Stimulated activated CD8-positive, alpha-beta memory T cell treated with anti-CD3 and anti-CD28 coated beads, Interleukin-4, amount 100 ng/mL, for 48 hours (primary cell): ENCODE measurements around the gene KLHDC7B.
A peak's percentile ranks its signal among the peaks of the same experiment; 100 is the strongest.

ENCODE experiments used
- DNase-seq: peaks from one replicate; pipeline ENCODE4 v3.0.0-alpha.2; 2020

KLHDC7B gene

DNA sequence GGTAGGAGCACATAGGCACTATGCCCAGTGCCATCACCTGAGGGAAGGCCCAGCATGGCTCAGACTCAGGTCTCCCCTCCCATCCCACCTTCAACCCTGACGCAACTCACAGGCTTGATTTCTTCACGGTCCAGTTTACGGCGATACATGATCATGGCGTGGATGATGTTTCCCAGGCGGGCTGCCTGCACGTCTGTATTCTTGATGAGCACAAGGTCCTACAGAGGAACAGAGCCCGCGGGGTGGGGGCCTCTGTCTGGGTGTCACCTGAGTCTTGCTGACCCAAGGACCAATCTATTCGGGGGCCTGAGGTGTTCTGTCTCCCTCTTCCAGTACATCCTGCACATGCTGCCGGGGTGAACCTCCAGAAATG, 28.7 kb downstream of the KLHDC7B start:
- no peak for DNase-seq

DNA sequence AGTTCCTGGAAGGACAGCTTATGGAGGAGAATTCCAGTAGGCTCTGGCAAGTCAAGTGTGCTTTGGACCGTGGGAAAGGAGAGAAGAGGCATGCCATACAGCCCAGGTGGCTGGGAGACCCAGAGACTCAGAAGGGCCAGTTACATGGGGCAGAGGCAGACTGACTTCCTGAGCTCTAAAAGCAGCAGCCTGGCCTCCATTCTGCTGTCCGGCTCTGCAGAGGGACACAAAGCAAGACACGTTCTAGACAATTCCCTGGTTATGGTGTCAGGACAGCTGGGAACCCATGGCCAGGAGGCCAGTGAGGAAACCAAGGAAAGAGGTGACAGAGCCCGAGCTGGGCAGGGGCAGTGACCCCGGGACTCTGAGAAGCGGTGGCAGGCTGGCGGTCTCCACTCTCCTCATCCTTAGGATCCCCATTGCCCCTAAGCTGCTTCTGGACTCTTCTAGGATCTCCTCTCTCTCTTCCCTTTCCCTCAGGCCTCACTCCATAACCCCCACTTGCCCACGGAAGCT, 29.8 kb downstream of the KLHDC7B start:
- no peak for DNase-seq

DNA sequence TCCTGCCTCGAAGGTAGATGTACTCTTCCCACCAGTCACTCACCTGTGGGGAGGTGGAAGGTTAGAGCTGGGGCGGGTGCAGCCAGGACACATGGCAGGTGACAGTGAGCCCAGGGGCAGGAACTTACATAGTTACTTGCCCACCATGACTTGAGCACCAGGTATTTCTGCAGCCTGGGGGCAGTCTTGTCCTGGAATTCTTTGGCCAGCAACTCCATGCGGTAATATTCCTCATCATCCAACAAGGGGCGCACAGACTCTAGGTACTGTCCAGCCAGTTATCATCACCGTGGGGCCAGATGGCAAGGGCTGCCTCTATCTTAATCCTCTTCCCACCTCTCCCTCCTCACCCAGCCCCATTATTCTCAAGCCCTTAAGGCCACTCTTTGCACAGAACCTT, 30.4 kb downstream of the KLHDC7B start:
- no peak for DNase-seq

DNA sequence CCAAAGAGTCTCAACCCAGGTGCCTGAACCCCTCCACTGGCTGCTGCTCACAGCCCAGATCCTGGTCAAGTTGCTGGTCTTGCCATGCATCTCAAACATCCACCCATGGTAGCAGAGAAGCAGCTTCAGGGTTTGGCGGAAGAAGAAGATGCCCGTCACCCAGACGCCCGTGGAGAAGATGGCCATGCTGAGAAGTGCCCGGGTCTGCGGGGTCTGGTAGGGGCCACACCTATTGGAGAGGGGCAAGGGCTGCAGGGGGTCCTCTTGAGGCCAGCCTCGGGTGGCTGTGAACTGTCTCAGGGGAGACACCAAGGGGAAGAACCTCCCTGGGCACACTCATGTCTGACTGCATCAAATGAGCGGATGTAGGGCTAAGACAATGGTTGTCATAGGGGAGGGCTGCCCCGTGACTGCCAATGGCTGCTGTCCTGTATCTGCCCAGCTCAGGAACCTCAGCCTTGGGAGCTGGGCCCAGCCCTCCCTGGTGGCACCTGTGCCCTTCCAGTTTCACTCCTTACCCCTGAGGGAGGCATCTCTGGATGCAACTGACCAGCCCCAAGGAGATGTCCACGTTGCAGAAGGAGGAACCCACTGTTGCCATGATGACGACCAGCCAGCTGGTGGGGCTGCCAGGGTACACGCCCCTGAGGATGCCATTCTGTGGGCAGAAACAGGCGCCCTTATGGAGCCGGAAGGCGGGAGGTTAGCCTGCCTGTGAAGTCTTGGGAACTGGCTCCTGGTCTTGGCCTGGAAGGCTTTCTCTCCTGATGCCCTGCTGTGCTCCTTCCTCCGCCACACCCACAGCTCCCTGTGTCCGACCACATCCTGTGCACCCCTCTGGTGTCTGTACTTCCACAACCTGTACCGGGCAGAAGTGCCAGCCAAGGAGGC, 31.4 kb downstream of the KLHDC7B start:
- DNase-seq, result no peak

DNA sequence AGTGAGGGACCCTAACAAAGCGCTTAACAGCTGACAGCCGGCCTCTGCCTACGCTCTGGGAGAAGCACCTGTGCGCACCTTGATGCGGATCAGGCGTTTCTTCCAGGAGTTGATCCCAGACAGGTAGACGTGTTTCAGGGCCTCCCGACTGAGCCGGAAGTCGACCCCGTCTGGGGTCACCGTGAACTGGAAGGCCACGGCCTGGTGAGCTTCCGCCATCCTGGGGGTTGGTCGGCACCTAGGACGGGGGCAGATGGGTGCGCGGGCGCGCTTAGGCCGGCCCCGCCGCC, 31.9 kb downstream of the KLHDC7B start:
- no peak for DNase-seq

DNA sequence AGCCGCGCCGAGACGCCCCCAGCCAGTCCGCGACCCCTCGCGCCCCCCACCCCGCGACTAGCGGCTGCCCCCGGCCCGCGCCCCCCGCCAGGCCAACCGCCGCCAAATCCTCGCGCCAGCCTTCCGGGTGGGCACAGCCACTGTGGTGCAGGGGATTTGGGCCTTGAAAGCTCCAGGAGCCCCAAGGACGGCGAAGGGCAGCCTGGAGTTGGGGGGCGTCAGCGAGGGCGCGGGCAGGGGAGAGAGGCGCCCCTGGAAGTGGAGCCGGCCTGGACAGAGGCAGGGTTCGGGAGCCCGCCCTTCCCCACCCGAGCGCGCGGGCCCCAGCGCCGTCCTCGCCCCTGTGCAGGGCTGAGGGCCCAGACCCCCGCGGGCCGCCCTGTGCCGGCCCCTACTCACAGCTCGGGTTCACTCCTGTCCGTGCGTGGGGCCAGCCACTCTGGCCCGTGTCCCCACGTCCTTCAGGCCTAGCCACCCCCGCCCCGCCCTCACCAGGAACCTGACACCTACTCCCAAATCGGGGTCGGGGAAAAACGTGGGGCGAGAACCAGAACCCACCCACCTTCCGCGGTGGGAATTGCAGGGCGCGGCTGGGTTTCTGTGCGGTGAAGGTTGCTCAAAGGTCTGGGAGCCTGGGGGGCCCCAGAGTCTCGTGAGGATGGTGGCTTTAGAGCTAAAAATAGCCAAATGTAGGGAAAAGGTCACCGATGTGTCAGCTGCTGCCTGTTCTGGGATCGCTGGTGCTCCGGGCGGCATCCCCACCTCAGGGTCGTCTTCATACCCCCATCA, 32.5 kb downstream of the KLHDC7B start, which contains the start of gene CPT1B:
TSS of gene CPT1B (minus strand) at position 441 of the 789 bp plus-strand sequence. CDS start 512 bp downstream, outside the sequence.
- DNase-seq, result no peak

DNA sequence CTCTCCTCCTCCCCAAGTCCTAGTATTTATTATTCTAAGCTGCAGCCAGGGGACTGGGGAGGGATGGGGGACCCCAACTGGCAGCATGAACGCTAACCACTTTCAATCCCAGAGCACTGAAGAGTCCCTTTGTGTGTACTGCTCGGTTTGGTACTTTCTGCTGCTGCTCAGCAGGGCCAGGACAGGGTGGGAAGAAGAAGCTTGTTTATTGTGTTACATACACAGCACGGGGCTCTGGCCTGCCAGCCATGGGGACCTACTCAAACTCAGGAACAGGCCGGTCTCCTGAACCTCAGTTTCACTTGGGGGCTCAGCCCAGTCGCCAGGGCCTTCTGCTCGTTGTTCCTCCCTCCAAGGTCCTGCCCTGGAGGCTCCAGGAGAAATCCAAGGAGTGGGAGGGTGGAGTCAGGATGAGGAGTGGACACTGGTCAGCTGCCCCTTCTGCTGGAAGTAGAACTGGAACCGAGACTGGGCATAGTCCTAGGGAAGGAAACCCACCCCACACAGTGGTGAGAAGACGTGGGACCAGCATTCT, 33.1 kb downstream of the KLHDC7B start:
- DNase-seq, result no peak

DNA sequence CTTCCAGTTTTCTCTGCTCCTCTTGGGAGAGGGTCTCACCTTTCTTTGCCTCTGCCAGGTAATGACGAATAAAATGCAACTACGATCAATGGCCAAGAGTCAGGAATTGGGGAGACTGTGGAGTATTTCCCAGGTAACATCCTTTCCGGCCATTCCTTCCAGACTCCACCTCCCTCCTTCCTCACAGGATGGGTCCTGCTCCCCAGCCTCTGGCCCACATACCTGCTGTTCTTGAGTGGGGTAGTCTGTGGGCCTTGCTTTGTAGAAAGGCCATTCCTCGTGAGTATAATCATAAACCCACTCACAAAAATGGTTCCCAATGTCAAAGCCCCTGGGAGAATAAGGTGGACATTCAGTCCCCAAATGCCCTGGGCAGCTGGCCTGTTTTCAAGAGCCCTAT, 34.1 kb downstream of the KLHDC7B start:
- no peak for DNase-seq

DNA sequence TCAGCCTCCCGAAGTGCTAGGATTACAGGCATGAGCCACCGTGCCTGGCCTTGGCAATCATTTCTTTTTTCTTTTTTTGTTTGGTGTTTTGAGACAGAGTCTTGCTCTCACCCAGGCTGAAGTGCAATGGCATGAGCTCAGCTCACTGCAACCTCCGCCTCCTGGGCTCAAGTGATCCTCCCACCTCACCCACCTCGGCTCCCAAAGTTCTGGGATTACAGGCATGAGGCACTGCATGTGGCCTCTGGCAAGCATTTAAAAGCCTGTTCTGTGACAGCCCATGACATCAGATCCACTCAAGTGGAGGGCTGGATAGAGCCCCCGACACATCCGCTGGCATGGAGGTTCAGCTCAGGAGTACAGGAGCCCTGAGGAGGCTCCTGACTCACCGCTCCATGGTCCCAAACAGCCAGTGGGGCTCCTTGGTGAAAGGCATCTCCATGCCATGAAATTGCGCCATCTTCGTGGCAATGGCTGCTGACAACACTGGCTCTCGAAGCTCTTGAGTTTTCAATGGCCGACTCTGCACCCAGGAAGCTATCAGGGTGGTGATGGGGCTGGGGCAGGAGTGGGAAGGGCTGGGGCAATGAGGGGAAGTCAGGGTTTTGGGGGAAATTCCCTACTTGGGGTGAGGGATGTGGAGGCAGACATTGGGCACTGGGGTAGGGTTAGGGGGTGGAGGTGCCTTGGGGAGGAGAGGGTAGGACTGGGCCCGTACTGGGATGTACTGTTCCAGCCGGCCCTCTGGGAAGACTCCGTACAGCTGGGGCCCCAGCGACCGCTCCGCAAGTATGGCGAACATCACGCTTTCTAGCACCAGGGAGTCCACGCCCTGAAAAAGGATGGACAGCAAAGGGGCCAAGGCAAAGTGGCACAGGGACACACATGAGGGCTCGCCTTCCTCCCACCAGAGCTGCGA, 35.6 kb downstream of the KLHDC7B start:
- DNase-seq, result no peak

DNA sequence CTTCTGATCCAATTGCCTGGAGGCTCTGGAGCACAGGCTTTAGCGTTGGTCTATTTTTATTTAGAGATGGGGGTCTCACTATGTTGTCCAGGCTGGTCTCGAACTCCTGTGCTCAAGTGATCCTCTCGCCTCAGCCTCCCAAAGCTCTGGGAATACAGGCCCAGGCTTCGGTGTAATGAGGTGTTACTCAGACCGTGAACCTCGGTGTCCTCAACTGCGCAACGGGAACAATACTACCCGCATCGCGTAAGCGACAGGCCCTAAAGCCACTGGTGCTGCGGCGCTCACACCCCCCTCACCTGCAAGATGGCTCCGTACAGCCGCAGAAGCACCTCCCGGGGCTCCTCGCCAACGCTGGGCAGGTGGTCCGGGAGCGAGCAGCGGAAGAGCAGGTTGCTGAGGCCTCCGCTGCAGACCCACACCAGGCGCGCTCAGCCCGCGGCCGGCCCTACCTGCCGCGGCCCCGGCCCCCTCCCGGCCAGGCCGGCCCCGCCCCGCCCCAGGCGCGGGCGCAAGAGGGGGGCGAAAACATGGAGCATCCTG, 36.3 kb downstream of the KLHDC7B start:
- DNase-seq, result peak; percentile 58

DNA sequence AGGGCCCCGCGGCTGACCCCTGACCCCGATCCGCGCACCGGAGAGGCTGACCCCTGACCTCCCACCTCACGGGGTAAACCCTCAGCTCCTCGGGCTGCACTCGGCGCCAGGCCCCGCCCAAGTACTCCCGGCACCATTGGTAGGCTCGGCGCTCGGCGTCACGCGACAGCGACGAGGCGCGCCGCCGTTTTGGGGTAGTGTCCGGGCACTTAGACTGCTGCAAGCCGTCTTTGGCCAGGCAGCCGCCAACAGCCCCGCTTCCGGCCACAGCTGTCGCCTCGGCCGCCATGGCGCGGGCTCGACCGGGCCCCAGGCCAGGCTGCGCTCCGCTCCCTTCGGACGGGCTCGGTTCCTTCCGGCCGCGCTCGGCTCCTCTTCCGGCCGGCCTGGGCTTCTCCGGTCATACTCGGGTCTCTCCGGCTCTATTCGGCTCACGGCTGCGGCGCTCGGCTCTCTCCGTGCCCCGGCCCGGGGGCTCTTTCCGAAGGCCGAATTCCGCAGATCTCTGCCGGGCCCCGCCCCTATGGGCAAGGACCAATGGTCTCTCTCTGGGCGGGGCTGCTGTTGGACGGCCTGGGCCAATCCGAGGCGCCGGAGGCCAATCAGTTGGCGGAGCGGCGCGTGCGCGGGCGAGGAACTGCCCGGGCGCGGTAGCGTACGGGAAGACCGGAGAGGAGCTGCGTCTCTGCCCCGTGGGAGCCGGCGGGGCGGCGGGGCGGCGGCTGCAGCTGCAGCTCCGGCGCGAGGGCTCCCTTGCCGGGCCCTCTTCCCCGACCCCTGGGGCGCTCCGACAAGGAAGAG, 37.0 kb downstream of the KLHDC7B start, which contains the start of gene CHKB:
TSS of gene CHKB (minus strand) at position 357 of the 801 bp plus-strand sequence. CDS start at position 289, 68 bp downstream.
- DNase-seq, result peak; percentile 98

DNA sequence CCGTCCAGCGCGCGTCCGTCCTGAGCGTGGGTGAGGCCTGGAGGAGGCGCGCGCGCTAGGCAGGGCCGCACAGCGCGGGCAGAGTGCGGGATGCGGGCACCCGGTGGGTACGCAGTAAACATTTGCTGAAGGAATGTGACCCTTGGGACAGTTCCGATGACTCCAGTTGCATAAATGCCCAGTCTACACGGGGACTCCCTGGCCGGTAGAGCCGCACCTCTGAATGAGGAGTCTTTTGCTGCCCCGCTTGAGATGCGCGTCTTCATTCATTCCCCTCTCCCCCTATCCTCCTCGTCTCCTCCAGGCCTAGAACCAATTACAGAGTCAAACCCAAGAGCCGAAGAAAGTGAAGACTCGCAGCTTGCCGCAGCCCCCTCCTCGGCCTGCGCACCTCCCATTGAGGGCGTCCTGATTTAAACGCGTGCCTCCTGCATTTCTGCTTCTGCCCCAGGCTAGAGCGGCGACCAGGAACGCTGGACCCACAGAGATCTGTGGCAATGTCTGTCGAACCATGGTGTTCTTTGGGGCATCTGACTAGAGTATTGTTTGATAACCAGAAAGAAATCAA, 37.7 kb downstream of the KLHDC7B start:
- no peak for DNase-seq

DNA sequence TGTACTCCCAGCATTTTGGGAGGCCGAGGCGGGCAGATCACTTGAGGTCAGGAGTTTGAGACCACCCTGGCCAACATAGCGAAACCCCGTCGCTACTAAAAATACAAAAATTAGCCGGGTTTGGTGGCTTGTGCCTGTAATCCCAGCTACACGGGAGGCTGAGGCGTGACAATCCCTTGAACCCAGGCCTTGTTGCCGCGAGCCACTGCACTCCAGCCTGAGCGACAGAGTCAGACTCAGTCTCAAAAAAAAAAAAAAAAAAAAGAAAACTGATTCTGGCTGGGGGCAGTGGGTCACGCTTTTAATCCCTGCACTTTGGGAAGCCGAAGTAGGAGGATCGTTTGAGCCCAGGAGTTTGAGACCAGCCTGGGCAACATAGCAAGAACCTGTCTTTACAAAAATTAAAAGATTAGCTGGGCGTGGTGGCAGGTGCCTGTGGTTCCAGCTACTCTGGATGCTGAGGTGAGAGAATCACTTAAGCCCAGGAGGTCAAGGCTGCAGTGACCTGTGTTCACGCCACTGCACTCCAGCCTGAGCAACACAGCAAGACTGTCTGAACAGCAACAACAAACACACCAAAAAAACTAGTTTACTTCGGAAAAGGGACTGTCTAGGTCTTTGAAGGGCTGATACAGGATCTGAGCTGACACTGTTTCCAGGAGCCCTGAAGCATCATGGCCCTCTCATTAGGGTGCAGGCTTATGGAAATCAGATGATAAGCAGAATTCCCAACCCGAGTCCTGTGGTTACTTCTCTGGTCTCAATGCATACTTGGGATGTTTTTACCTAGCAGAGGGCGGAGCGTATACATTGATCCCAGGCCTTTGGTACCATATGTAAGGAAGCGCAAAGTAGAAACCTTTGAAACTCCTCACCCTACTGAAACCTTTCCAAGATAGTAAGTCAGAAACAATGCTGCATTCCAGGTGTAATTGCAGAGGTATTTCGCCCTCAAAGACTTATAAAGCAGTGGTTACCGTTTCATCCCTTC, 38.7 kb downstream of the KLHDC7B start:
- no peak for DNase-seq

DNA sequence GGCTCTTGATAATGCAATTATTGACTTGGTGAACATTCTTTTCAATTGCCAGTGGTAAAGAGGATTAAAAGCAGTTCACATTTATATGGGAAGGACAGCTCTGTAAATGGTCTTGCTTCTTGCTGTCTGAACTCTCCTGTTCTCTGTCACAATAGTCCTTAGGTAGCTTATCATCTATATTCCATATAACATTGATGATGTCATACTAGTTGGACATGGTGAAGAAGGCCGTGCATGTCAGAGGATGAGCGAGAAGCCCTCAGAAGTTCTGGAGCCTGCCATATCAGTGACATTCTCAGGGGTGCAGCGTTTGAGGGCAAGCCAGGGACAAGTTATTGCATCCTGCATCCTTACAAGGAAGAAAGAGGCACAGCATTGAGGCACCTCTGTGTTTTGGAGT, 39.5 kb downstream of the KLHDC7B start:
- no peak for DNase-seq

DNA sequence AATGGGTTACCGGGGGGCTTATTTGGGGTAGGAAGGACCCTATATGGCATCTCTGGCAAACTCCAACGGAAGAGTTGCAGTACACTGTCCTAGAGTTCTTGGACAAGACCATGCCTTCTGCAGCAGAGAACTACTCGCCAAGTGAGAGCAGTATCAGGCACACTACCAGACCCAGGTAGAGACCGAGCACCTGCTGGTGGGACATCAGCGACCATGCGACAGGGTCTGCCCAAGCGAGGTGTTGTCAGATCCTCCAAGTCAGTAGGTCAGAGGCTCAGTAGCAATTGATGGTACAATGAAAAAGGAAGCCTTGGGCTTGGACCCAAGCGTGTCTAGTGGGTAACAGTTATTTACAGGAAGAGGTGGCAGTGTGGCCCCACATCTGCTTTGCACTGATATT, 40.1 kb downstream of the KLHDC7B start:
- no peak for DNase-seq

DNA sequence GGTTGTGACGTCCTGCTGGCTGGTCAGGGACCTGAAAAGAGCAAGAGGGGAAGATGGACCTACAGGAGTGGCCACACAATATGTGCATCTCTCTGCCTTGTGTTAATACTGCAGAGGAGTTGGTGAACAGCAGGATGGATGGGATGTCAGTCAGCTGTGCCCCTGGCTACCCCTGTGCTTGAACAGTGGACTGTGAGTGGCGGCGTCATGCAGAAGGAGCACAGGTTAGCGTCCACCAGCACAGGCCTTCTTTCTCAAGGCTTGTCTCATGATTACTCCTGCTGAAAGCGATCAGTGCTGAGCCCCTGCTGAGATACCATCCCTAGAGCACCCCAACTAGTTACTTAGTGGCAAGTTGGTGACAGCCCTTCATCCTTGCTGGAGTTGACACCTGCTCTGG, 40.7 kb downstream of the KLHDC7B start:
- no peak for DNase-seq

DNA sequence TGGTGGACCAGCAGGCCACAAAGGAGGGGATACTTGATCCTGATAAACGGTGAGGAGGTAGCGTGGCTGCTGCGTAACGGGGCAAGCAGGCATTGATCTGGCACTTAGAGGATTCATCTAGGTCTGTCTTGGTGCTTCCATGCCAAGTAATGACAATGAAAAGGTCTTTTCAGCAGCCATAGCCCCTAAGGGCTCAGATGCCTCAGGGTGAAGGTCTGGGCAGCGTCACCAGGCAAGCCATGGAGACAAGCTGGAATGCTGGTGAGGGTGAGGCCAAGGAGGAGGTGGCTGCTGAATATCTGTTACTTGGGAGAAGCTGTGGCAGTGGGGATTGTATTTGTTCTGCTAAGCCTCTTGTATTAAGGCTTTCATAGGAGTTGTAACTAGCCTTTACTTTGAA, 41.7 kb downstream of the KLHDC7B start:
- DNase-seq, result no peak

DNA sequence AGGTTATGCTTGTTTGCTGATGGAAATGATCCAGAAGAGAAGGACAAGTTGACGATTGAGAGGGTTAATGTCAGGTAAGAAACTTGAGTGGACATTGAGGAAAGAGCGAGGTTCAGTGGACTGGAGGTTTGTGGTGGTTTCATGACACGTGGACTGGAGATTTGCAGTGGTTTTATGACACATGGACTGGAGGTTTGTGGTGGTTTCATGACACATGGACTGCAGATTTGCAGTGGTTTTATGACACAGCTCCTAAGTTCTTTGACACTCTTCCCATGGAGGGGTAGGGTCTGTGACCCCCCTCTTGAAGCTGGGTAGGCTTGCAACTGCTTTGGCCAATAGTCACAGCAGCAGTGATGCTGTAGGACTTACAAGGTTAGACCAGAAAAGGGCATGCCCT, 49.5 kb downstream of the KLHDC7B start:
- no peak for DNase-seq

DNA sequence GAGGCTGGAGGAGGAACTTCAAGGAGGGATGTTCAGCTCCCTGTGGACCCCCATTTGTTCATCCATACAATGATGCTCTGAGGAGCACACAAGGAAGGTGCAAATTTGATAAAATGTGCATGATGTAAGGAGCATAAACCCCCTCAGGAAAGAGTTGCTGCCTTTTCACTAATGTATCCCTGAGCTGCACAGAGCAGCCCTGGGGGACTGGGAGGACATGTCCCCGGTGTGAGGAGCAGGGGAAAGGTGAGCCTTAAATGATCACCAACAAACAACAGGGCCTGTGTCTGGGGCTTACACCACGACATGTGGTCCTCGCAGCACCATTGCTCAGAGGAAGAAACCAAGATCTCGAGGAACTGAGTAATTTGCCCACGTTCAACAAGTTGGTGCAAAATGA, 51.4 kb downstream of the KLHDC7B start:
- no peak for DNase-seq
